Ovary (tissue), 9 donors: ENCODE data around the gene MAN2A1. TPM values are rescaled to one million over a fixed set of nuclear protein-coding genes. Genes with fewer than 3 reads are reported as not detected.

ENCODE experiments used
- DNase-seq, 5 donors: peaks; one replicate each; pipeline ENCODE4 v3.0.0-alpha.2; 2019 to 2020
- H3K27ac ChIP-seq, 2 donors: fragments of 200-600 bp; one replicate each; pipeline versions ENCODE4 v1.5.1 to v1.8.0; 2019 to 2022
- H3K27me3 ChIP-seq: fragments of 200-600 bp; one replicate; pipeline ENCODE4 v1.8.0; 2022
- H3K36me3 ChIP-seq: fragments of 200-600 bp; sonication (generic); one replicate; pipeline ENCODE4 v1.5.1; 2019
- H3K4me1 ChIP-seq: one replicate; pipeline ENCODE4 v1.8.1; 2013; ENCODE audit warnings: mild to moderate bottlenecking, moderate library complexity; ENCODE audit not compliant: insufficient read depth
- H3K4me3 ChIP-seq: fragments of 200-600 bp; sonication (generic); one replicate; pipeline ENCODE4 v1.5.1; 2017
- H3K9me3 ChIP-seq, 2 donors: fragments of 200-600 bp in 1 of 2; sonication (generic) in 1 of 2; one replicate each; pipeline versions ENCODE4 v1.5.1 to v1.8.1; 2013 to 2019; ENCODE audit warnings: mild to moderate bottlenecking in 1 of 2, moderate library complexity in 1 of 2
- CTCF ChIP-seq, 3 donors: fragments of 450-650 bp in 2 of 3; fragments of 200-600 bp in 1 of 3; IDR thresholded peaks; one replicate each; pipeline versions ENCODE4 v1.5.1 to v1.8.0; 2016 to 2022; ENCODE audit warnings: antibody characterized with exemption in 3 of 3, mild to moderate bottlenecking in 1 of 3
- EP300 ChIP-seq: sonication (generic); formaldehyde crosslinking; IDR thresholded peaks from one replicate; pipeline ENCODE4 v1.6.1; 2017; ENCODE audit warnings: antibody characterized with exemption
- POLR2A ChIP-seq: fragments of 450-650 bp; IDR thresholded peaks from one replicate; pipeline ENCODE4 v1.6.1; 2017; ENCODE audit warnings: antibody characterized with exemption, mild to moderate bottlenecking, moderate library complexity
- WGBS, 3 donors: extraction: QIAGEN DNeasy Blood & Tissue Kit in 1 of 3; methylation state at CpG; one replicate each; pipeline versions ENCODE4 v1.1.5 to v1.1.7; 2013 to 2017; 5-methylcytosine and 5-hydroxymethylcytosine counted together
- intact Hi-C, 4 donors: fragments of 100-400 bp; cut with DNase I; formaldehyde crosslinking; loops; one replicate each; pipeline versions ENCODE4 v1.11.0 to v1.15.1; 2022 to 2023
- polyA plus RNA-seq, 2 donors: library from polyadenylated mRNA; stranded (reverse); fragments of 200-250 nt in 1 of 2; fragments of 350-450 nt in 1 of 2; fragmentation: Illumina TruSeq in 1 of 2; extraction: RNeasy Lipid Tissue Mini Kit (QIAGEN cat#74804) in 1 of 2; gene quantifications; one replicate each; pipeline ENCODE4 v1.2.3, GENCODE V29; 2013 to 2014
- total RNA-seq, 7 donors: library from RNA; depleted of rRNA in 2 of 7; stranded (reverse); fragments of >200 nt in 2 of 7; fragmentation: NEBNext Ultra II Directional in 3 of 7; extraction: Animal tissue kit (Norgen Biotek cat#: 25700) in 3 of 7; gene quantifications; one replicate each; pipeline versions ENCODE4 v1.1.0 to v1.2.4, GENCODE V29; 2016 to 2023
- donor health status: DM: no; HTN: no; CAD: no; lungs with moderate emphysema.
- donor health status: DM: no; HTN: no; CAD: no.
- donor health status: Bipolar disorder and iron deficiency.
- donor health status: DM: yes; HTN: yes; CAD: no.
- donor health status: DM: no; HTN: no; CAD: no.
- donor health status: DM: yes; HTN: yes; CAD: no.

MAN2A1 gene
- total and polyA plus RNA-seq, 9 donors = 10.7 to 56.5 (median 31.1) TPM

- TF ChIP-seq CTCF (IDR thresholded peaks at IDR 0.05) (no peak), POLR2A (no peak), EP300 (no peak)
- intact Hi-C loops = no loop called here
- DNase-seq = peak in 3 of 5 donors; percentile 15 to 29 (median 18)
- Histone ChIP-seq H3K9me3 (no peaks in the 10 kb centered on the region), H3K36me3 (no peaks in the 10 kb centered on the region), H3K27me3 (no peaks in the 10 kb centered on the region), H3K4me1 (no peaks in the 10 kb centered on the region), H3K27ac (no peak overlapping the region), H3K4me3 (no peak overlapping the region)
- WGBS, 3 donors = 30 to 42% (median 37%) methylated on average over 2 of the region's 2 CpGs
These were observed 175.9 kb downstream of the MAN2A1 start for GRCh38 chr5:109865637-109866036.

GRCh38 chr5:109866051-109866450 is 176.3 kb downstream of the MAN2A1 start:
- H3K27ac ChIP-seq = no peak overlapping the region
- H3K4me3 ChIP-seq = no peak overlapping the region
- H3K4me1 ChIP-seq = no peaks in the 10 kb centered on the region
- no peak for DNase-seq
- TF ChIP-seq EP300 (no peak), CTCF (IDR thresholded peaks at IDR 0.05) (no peak), POLR2A (no peak)
- H3K9me3 ChIP-seq = no peaks in the 10 kb centered on the region
- no peaks in the 10 kb centered on the region for H3K36me3 ChIP-seq
- intact Hi-C loops = no loop called here
- 31 to 51% (median 46%) methylated on average over 2 of the region's 2 CpGs for WGBS, 3 donors
- H3K27me3 ChIP-seq = no peaks in the 10 kb centered on the region

- intact Hi-C loops = no loop called here
- Histone ChIP-seq H3K4me3 (no peak overlapping the region), H3K27me3 (no peaks in the 10 kb centered on the region), H3K36me3 (no peaks in the 10 kb centered on the region), H3K9me3 (no peaks in the 10 kb centered on the region), H3K27ac (no peak overlapping the region), H3K4me1 (no peaks in the 10 kb centered on the region)
- no peak for TF ChIP-seq POLR2A
- no peak for TF ChIP-seq EP300
- TF ChIP-seq CTCF (IDR thresholded peaks at IDR 0.05) = no peak
- DNase-seq = no peak
- 65 to 89% (median 79%) methylated on average over 2 of the region's 2 CpGs for WGBS, 3 donors
These were observed 179.0 kb downstream of the MAN2A1 start for GRCh38 chr5:109868737-109869136.

GRCh38 chr5:109873687-109874086 is 184.0 kb downstream of the MAN2A1 start:
- H3K27me3 ChIP-seq = no peaks in the 10 kb centered on the region
- WGBS, 3 donors = 95 to 99% (median 95%) methylated on average over 4 of the region's 4 CpGs
- no peaks in the 10 kb centered on the region for H3K36me3 ChIP-seq
- no peaks in the 10 kb centered on the region for H3K4me1 ChIP-seq
- TF ChIP-seq CTCF (IDR thresholded peaks at IDR 0.05) (no peak), EP300 (no peak), POLR2A (no peak)
- intact Hi-C loops = no loop called here
- no peak overlapping the region for H3K4me3 ChIP-seq
- H3K27ac ChIP-seq = no peak overlapping the region
- no peak for DNase-seq
- H3K9me3 ChIP-seq = no peaks in the 10 kb centered on the region
